Activated CD8-positive, alpha-beta memory T cell treated with anti-CD3 and anti-CD28 coated beads, Interleukin-2, amount 50 U/mL, for 1 hour (primary cell): ENCODE results near the gene CHRDL1.
"Not testable (repeated sequence)": the region's sequence is repeated elsewhere in the genome, so short reads cannot be mapped to it uniquely, and the experiment has no call there.

ENCODE experiments used
- DNase-seq: peaks from one replicate; pipeline ENCODE4 v3.0.0-alpha.2; 2020; ENCODE audit errors: extremely low read depth

The CHRDL1 gene

GRCh38 chrX:110665223-110666002 lies 130.2 kb downstream of the CHRDL1 start:
- no peak for DNase-seq

GRCh38 chrX:110657073-110657472 lies 138.5 kb downstream of the CHRDL1 start:
- no peak for DNase-seq

- not testable (repeated sequence) for DNase-seq
These were observed 141.3 kb downstream of the CHRDL1 start for GRCh38 chrX:110654280-110654679.

DNA sequence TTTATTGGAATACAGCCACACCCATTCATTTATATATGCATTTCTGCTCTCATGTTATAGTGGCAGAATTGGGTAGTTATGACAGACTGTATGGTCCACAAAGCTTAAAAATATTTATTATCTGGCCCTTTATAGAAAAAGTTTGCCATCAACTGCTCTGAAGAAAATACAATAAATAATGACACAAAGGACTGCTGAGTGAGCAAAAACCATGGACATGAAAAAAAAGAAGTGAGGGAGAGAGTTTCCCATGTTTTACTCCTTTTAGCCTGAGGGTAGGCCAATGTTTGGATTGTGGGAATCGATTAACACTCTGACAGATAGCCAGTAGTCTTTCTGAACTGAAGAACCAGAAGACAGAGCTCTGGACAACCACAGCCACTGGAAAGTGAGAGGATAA lies 149.2 kb downstream of the CHRDL1 start:
- DNase-seq, result no peak
